ENCODE results near the gene UBE2M. TPM values are rescaled to one million over a fixed set of nuclear protein-coding genes. Genes with fewer than 3 reads are reported as not detected.
A peak's percentile ranks its signal among the peaks of the same experiment; 100 is the strongest.

Gene UBE2M
- total RNA-seq, 1 experiment from 2014 or later, result 158 TPM

DNA sequence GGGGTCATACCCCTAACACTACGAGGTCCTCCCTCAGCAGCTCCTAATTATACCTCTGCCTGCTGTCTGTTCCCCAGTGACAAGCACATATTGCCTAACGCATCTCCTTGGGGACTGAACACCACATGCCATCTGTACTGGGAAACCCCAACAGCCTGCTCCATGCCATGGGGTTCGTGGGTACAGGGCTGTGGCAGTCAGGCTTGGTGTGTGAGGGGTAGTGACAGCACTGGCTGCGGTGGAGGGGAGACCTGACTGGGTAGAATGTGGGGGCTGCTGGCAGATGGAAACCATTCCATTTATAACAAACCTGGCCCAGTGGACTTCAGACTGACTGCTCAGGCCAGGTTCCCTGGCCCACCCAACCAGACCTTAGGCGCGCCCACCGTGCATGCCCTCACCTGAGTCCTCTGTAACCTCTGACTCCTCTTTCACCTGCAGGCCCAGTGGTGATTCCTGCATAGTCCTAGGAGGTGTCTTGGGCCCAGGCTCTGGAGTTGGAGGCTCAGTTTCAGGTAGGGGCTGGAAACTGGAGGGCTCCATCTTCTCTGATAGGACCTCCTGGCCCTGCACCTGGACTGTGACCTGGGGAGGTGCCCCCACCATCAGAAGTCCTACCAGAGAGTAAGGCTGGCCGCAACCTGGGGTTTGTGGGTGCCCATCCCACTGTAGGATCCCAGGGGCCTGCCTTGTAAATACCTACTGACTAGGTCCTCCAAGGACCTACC, 11.7 kb upstream of the UBE2M start:
- CTCF ChIA-PET, result interaction anchor here (0.8 to 1.3 kb wide), 2 partner anchors 11 to 51 kb away, joined by 3 to 4 read pairs; partner anchors contain the start of gene ZBTB45
- no peaks in the 10 kb centered on the region for H3K27me3 Mint-ChIP-seq (ENCODE audit: insufficient read depth, unreplicated experiment)
- TF ChIP-seq, protein P1, sequence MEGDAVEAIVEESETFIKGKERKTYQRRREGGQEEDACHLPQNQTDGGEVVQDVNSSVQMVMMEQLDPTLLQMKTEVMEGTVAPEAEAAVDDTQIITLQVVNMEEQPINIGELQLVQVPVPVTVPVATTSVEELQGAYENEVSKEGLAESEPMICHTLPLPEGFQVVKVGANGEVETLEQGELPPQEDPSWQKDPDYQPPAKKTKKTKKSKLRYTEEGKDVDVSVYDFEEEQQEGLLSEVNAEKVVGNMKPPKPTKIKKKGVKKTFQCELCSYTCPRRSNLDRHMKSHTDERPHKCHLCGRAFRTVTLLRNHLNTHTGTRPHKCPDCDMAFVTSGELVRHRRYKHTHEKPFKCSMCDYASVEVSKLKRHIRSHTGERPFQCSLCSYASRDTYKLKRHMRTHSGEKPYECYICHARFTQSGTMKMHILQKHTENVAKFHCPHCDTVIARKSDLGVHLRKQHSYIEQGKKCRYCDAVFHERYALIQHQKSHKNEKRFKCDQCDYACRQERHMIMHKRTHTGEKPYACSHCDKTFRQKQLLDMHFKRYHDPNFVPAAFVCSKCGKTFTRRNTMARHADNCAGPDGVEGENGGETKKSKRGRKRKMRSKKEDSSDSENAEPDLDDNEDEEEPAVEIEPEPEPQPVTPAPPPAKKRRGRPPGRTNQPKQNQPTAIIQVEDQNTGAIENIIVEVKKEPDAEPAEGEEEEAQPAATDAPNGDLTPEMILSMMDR (IDR thresholded peaks at IDR 0.05; ENCODE audit: unreplicated experiment), result no peak
- no peak overlapping the region for H3K27ac Mint-ChIP-seq (ENCODE audit: low read depth, unreplicated experiment)
- H3K4me1 Mint-ChIP-seq (ENCODE audit: insufficient read depth, unreplicated experiment), result peaks cover 23% of the 10 kb centered on the region
- H3K36me3 Mint-ChIP-seq (ENCODE audit: insufficient read depth, unreplicated experiment), result peaks cover 48% of the 10 kb centered on the region
- DNase-seq (ENCODE audit: unreplicated experiment), result no peak
- BruUV-seq (replicated peaks), result no TSS peak
- POLR2A ChIA-PET, result interaction anchor here (3.5 kb wide), 1 partner anchor 11 kb away, joined by 17 read pairs; the partner anchor contains the start of gene UBE2M
- H3K4me3 Mint-ChIP-seq (ENCODE audit: unreplicated experiment), result no peak overlapping the region
- no peaks in the 10 kb centered on the region for H3K9me3 Mint-ChIP-seq (ENCODE audit: unreplicated experiment)
- intact Hi-C loops (cut with micrococcal nuclease), result no loop called here

GRCh38 chr19:58569191-58569942, 11.0 kb upstream of the UBE2M start:
- intact Hi-C loops (cut with micrococcal nuclease), result no loop called here
- POLR2A ChIA-PET, result interaction anchor here (3.5 kb wide), 1 partner anchor 10 kb away, joined by 17 read pairs; the partner anchor contains the start of gene UBE2M
- BruUV-seq (replicated peaks), result no TSS peak
- no peaks in the 10 kb centered on the region for H3K27me3 Mint-ChIP-seq (ENCODE audit: insufficient read depth, unreplicated experiment)
- peaks cover 48% of the 10 kb centered on the region for H3K36me3 Mint-ChIP-seq (ENCODE audit: insufficient read depth, unreplicated experiment)
- no peaks in the 10 kb centered on the region for H3K9me3 Mint-ChIP-seq (ENCODE audit: unreplicated experiment)
- CTCF ChIA-PET, result interaction anchor here (0.8 to 1.3 kb wide), 2 partner anchors 10 to 50 kb away, joined by 3 to 4 read pairs; partner anchors contain the start of gene ZBTB45
- no peak for DNase-seq (ENCODE audit: unreplicated experiment)
- H3K4me1 Mint-ChIP-seq (ENCODE audit: insufficient read depth, unreplicated experiment), result peaks cover 23% of the 10 kb centered on the region
- no peak overlapping the region for H3K27ac Mint-ChIP-seq (ENCODE audit: low read depth, unreplicated experiment)
- H3K4me3 Mint-ChIP-seq (ENCODE audit: unreplicated experiment), result no peak overlapping the region
- TF ChIP-seq, protein P1 (IDR thresholded peaks at IDR 0.05; ENCODE audit: unreplicated experiment), result no peak

- Mint-ChIP-seq H3K27me3 (ENCODE audit: insufficient read depth, unreplicated experiment) (no peaks in the 10 kb centered on the region), H3K9me3 (ENCODE audit: unreplicated experiment) (no peaks in the 10 kb centered on the region), H3K27ac (ENCODE audit: low read depth, unreplicated experiment) (peak overlapping the region; percentile 2), H3K4me3 (ENCODE audit: unreplicated experiment) (no peak overlapping the region), H3K4me1 (ENCODE audit: insufficient read depth, unreplicated experiment) (peaks cover 23% of the 10 kb centered on the region), H3K36me3 (ENCODE audit: insufficient read depth, unreplicated experiment) (peaks cover 45% of the 10 kb centered on the region)
- TF ChIP-seq, protein P1 (IDR thresholded peaks at IDR 0.05; ENCODE audit: unreplicated experiment), result no peak
- intact Hi-C loops (cut with micrococcal nuclease), result no loop called here
- CTCF ChIA-PET, result no interaction called here
- DNase-seq (ENCODE audit: unreplicated experiment), result no peak
- POLR2A ChIA-PET, result interaction anchor here (0.7 to 3.5 kb wide), 2 partner anchors 7 to 10 kb away, joined by 3 to 17 read pairs; partner anchors contain the start of gene UBE2M
- BruUV-seq (replicated peaks), result no TSS peak
Observed at GRCh38 chr19:58568453-58569130, 10.2 kb upstream of the UBE2M start.
